ENCODE measurements around the gene EBF4.
A peak's percentile ranks its signal among the peaks of the same experiment; 100 is the strongest.

EBF4 gene

GRCh38 chr20:2798814-2799213 lies 106.2 kb downstream of the EBF4 start:
- H2BK120ac ChIP-seq (ENCODE audit: low read depth, low read length): no peak overlapping the region
- peak; percentile 84 for DNase-seq
- H3K23ac ChIP-seq (ENCODE audit: low read length): no peak overlapping the region
- H3K4me1 ChIP-seq (ENCODE audit: control insufficient read depth, low read depth, low read length): peaks cover 4% of the 10 kb centered on the region
- H4K8ac ChIP-seq (ENCODE audit: low read depth, low read length): no peak overlapping the region
- H3K56ac ChIP-seq (ENCODE audit: low read length): peak overlapping the region; percentile 97
- no peak overlapping the region for H3K4me2 ChIP-seq (ENCODE audit: low read length)
- peaks cover 17% of the 10 kb centered on the region for H3K27me3 ChIP-seq (ENCODE audit: insufficient read depth, low read length, poor library complexity)
- no peak overlapping the region for H3K4ac ChIP-seq (ENCODE audit: low read depth, low read length)
- H3K79me2 ChIP-seq (ENCODE audit: control insufficient read depth, insufficient read depth, low read length): no peaks in the 10 kb centered on the region
- H3K36me3 ChIP-seq (ENCODE audit: control insufficient read depth, insufficient read depth, low read length): peaks cover 13% of the 10 kb centered on the region
- no peak overlapping the region for H2BK15ac ChIP-seq (replicated peaks; ENCODE audit: low read depth)
- H4K5ac ChIP-seq (ENCODE audit: low read length): no peak overlapping the region
- no peak overlapping the region for H3K18ac ChIP-seq (ENCODE audit: low read length)
- H3K27ac ChIP-seq (ENCODE audit: low read depth, low read length): no peak overlapping the region
- H2AK5ac ChIP-seq (ENCODE audit: low read length): no peak overlapping the region
- no peaks in the 10 kb centered on the region for H3K79me1 ChIP-seq (ENCODE audit: low read length)
- no peak overlapping the region for H3K4me3 ChIP-seq (ENCODE audit: low read length)
- peak overlapping the region; percentile 75 for H3K9ac ChIP-seq (ENCODE audit: low read length)
- WGBS (ENCODE audit: extremely low coverage, insufficient coverage, low lambda C conversion rate): no CpG with 5 or more reads among the region's 6 CpGs
- H2BK5ac ChIP-seq (ENCODE audit: low read length): no peak overlapping the region

- Histone ChIP-seq H3K9ac (ENCODE audit: low read length) (peak overlapping the region; percentile 75), H2BK120ac (ENCODE audit: low read depth, low read length) (no peak overlapping the region), H3K27me3 (ENCODE audit: insufficient read depth, low read length, poor library complexity) (peaks cover 22% of the 10 kb centered on the region), H3K79me2 (ENCODE audit: control insufficient read depth, insufficient read depth, low read length) (no peaks in the 10 kb centered on the region), H3K4me1 (ENCODE audit: control insufficient read depth, low read depth, low read length) (peaks cover 4% of the 10 kb centered on the region), H3K4ac (ENCODE audit: low read depth, low read length) (no peak overlapping the region), H3K4me2 (ENCODE audit: low read length) (peak overlapping the region; percentile 52), H3K27ac (ENCODE audit: low read depth, low read length) (peak overlapping the region; percentile 22), H3K18ac (ENCODE audit: low read length) (no peak overlapping the region), H2BK15ac (replicated peaks; ENCODE audit: low read depth) (no peak overlapping the region), H3K79me1 (ENCODE audit: low read length) (no peaks in the 10 kb centered on the region), H4K8ac (ENCODE audit: low read depth, low read length) (no peak overlapping the region), H4K5ac (ENCODE audit: low read length) (no peak overlapping the region), H3K4me3 (ENCODE audit: low read length) (peak overlapping the region; percentile 63), H3K56ac (ENCODE audit: low read length) (peak overlapping the region; percentile 97), H2BK5ac (ENCODE audit: low read length) (no peak overlapping the region), H3K23ac (ENCODE audit: low read length) (no peak overlapping the region), H2AK5ac (ENCODE audit: low read length) (no peak overlapping the region), H3K36me3 (ENCODE audit: control insufficient read depth, insufficient read depth, low read length) (peaks cover 13% of the 10 kb centered on the region)
- WGBS (ENCODE audit: extremely low coverage, insufficient coverage, low lambda C conversion rate): no CpG with 5 or more reads among the region's 9 CpGs
- no peak for DNase-seq
Observed at GRCh38 chr20:2799271-2799670, 106.7 kb downstream of the EBF4 start.

DNA sequence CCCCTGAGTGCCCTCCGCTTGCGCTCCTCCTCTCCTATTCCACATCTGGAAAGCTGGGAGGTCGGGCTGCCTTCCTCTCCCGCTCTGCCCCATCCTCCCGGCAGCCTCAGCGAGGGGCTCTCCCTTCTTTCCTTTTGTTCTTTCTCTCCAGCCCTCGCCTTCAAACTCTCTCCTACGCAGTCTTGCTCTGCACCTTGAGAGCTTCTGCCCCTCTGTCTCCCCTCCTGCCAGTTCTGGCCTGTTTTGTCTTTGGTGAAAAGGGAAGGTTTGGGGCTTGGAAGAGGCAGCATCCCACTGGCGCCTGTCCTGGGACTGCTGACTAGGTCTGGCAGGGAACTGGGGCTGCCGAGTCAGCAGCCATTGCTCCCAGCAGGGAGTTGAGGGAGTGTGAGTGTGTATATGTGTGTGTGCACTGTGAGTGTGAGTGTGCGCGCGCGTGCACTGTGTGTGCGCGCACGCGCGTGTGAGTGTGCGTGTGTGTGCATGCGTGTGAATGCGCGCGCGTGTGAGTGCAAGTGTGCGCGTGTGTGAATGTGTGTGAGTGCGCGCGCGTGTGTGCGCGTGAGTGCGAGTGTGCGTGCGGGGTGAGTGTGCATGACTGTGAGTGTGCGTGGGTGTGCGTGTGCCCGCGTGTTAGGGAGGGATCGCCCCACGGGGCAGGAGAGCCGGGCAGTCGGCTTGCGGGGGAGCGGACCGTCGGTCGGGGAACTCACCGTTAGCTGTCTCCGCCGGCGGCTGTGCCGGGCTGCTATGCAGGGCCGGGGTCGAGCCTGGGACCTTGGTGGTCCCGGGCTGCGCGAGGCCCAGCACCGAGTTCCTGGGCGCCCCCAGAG lies 107.3 kb downstream of the EBF4 start:
- Histone ChIP-seq H3K27me3 (ENCODE audit: insufficient read depth, low read length, poor library complexity) (peaks cover 28% of the 10 kb centered on the region), H3K79me2 (ENCODE audit: control insufficient read depth, insufficient read depth, low read length) (no peaks in the 10 kb centered on the region), H4K8ac (ENCODE audit: low read depth, low read length) (no peak overlapping the region), H4K5ac (ENCODE audit: low read length) (no peak overlapping the region), H2BK120ac (ENCODE audit: low read depth, low read length) (no peak overlapping the region), H2BK5ac (ENCODE audit: low read length) (no peak overlapping the region), H3K18ac (ENCODE audit: low read length) (no peak overlapping the region), H2BK15ac (replicated peaks; ENCODE audit: low read depth) (no peak overlapping the region), H3K27ac (ENCODE audit: low read depth, low read length) (no peak overlapping the region), H3K36me3 (ENCODE audit: control insufficient read depth, insufficient read depth, low read length) (peaks cover 13% of the 10 kb centered on the region), H3K4me3 (ENCODE audit: low read length) (peak overlapping the region; percentile 63), H3K4me2 (ENCODE audit: low read length) (peak overlapping the region; percentile 52), H3K79me1 (ENCODE audit: low read length) (no peaks in the 10 kb centered on the region), H3K56ac (ENCODE audit: low read length) (peak overlapping the region; percentile 97), H3K9ac (ENCODE audit: low read length) (peak overlapping the region; percentile 75), H3K4ac (ENCODE audit: low read depth, low read length) (no peak overlapping the region), H3K4me1 (ENCODE audit: control insufficient read depth, low read depth, low read length) (peaks cover 4% of the 10 kb centered on the region), H2AK5ac (ENCODE audit: low read length) (no peak overlapping the region), H3K23ac (ENCODE audit: low read length) (peak overlapping the region; percentile 25)
- DNase-seq: peak; percentile 65
- WGBS (ENCODE audit: extremely low coverage, insufficient coverage, low lambda C conversion rate): no CpG with 5 or more reads among the region's 61 CpGs

DNA sequence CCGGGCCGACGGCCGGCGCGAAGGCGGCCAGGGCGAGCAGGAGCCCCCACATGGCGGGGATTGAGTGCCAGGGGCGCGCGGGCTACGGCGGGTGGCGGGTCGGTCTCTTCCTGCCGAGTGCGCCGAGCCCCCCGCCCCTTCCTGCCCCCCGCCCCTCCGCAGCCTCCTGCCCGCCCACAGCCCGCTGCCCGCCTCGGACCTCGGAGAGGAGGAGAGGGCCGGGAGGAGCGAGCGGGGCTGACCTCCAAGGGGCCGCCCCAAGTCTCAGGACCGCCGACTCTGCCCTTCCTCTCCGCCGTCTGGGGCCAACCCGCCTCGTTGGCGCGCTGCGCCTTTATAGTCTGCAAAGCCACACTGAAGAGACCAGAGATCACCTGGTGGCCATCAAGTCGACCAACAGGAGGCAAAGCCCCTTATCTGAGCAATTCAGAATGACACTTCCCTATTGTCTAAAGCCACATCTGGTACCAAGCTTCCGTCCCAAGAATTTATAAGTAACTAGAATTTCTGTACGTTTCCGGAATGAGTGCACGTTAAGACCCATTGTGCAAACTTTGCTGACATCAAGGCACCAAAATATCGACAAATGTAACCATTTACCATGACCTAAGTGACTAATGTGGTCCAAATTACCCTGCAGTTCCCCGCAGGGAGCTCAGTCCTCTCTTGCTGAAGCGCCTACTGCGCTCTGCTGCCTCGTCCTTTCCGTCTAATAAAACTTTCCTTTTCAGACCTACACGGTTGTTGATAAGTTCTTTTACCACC lies 108.1 kb downstream of the EBF4 start, which contains the start of gene CPXM1:
CPXM1 (minus strand) TSS at position 107 of the 765 bp plus-strand sequence; CDS start at position 52, 55 bp downstream.
- Histone ChIP-seq H3K18ac (ENCODE audit: low read length) (peak within 1 kb of the TSS; percentile 13), H2BK120ac (ENCODE audit: low read depth, low read length) (no peak within 1 kb of the TSS), H3K36me3 (ENCODE audit: control insufficient read depth, insufficient read depth, low read length) (peaks cover 9% of the 10 kb centered on the region), H4K5ac (ENCODE audit: low read length) (no peak within 1 kb of the TSS), H2BK15ac (replicated peaks; ENCODE audit: low read depth) (no peak within 1 kb of the TSS), H3K79me1 (ENCODE audit: low read length) (no peaks in the 10 kb centered on the region), H3K4me2 (ENCODE audit: low read length) (peak within 1 kb of the TSS; percentile 71), H3K9ac (ENCODE audit: low read length) (peak within 1 kb of the TSS; percentile 75), H2BK5ac (ENCODE audit: low read length) (no peak within 1 kb of the TSS), H3K4me1 (ENCODE audit: control insufficient read depth, low read depth, low read length) (peaks cover 4% of the 10 kb centered on the region), H3K4me3 (ENCODE audit: low read length) (peak within 1 kb of the TSS; percentile 63), H3K79me2 (ENCODE audit: control insufficient read depth, insufficient read depth, low read length) (no peaks in the 10 kb centered on the region), H3K4ac (ENCODE audit: low read depth, low read length) (no peak within 1 kb of the TSS), H4K8ac (ENCODE audit: low read depth, low read length) (no peak within 1 kb of the TSS), H3K27me3 (ENCODE audit: insufficient read depth, low read length, poor library complexity) (peaks cover 36% of the 10 kb centered on the region), H2AK5ac (ENCODE audit: low read length) (no peak within 1 kb of the TSS), H3K56ac (ENCODE audit: low read length) (peak within 1 kb of the TSS; percentile 97), H3K27ac (ENCODE audit: low read depth, low read length) (peak within 1 kb of the TSS; percentile 22), H3K23ac (ENCODE audit: low read length) (peak within 1 kb of the TSS; percentile 25)
- WGBS (ENCODE audit: extremely low coverage, insufficient coverage, low lambda C conversion rate): no CpG with 5 or more reads among the region's 52 CpGs
- peak; percentile 91 for DNase-seq

DNA sequence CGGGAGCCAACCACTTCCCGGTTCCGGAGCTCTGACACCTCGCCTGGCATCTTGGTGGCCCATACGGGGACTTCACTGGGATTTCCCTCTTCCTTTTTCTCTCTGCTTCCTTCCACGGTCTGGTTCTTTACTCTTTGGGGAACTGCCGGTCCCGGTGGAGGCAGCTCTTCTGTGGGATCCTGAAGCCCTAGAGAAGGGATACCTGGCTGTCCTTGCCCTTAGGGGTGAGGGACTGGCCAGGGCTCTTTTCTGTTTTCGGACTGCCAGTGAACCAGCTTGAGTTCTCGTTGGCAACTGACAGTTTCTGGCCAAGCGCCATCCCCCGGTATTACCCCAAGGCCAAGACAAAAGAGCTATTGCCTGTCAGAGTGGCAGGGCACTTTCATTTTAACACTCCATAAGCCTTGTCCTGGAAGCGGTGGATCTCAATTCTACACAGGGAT lies 108.7 kb downstream of the EBF4 start:
- DNase-seq: no peak
- Histone ChIP-seq H3K4me2 (ENCODE audit: low read length) (peak overlapping the region; percentile 71), H3K4me1 (ENCODE audit: control insufficient read depth, low read depth, low read length) (peaks cover 4% of the 10 kb centered on the region), H3K27me3 (ENCODE audit: insufficient read depth, low read length, poor library complexity) (peaks cover 42% of the 10 kb centered on the region), H3K36me3 (ENCODE audit: control insufficient read depth, insufficient read depth, low read length) (peaks cover 7% of the 10 kb centered on the region), H2BK5ac (ENCODE audit: low read length) (no peak overlapping the region), H4K8ac (ENCODE audit: low read depth, low read length) (no peak overlapping the region), H3K4me3 (ENCODE audit: low read length) (no peak overlapping the region), H4K5ac (ENCODE audit: low read length) (no peak overlapping the region), H3K4ac (ENCODE audit: low read depth, low read length) (no peak overlapping the region), H3K18ac (ENCODE audit: low read length) (peak overlapping the region; percentile 13), H3K79me1 (ENCODE audit: low read length) (no peaks in the 10 kb centered on the region), H3K23ac (ENCODE audit: low read length) (no peak overlapping the region), H2AK5ac (ENCODE audit: low read length) (no peak overlapping the region), H3K9ac (ENCODE audit: low read length) (peak overlapping the region; percentile 58), H3K79me2 (ENCODE audit: control insufficient read depth, insufficient read depth, low read length) (no peaks in the 10 kb centered on the region), H2BK120ac (ENCODE audit: low read depth, low read length) (no peak overlapping the region), H3K56ac (ENCODE audit: low read length) (peak overlapping the region; percentile 77), H3K27ac (ENCODE audit: low read depth, low read length) (no peak overlapping the region), H2BK15ac (replicated peaks; ENCODE audit: low read depth) (no peak overlapping the region)
- WGBS (ENCODE audit: extremely low coverage, insufficient coverage, low lambda C conversion rate): no CpG with 5 or more reads among the region's 13 CpGs
